HUES6 (cell line): Measurements from ENCODE around the gene SNX11.
"Not testable (repeated sequence)": the region's sequence is repeated elsewhere in the genome, so short reads cannot be mapped to it uniquely, and the experiment has no call there.

Experiments
- H3K27ac ChIP-seq: 2 replicates; pipeline ENCODE4 v1.7.0; 2013; ENCODE audit warnings: low read depth, mild to moderate bottlenecking, low read length, inconsistent platforms
- H3K27me3 ChIP-seq: 2 replicates; pipeline ENCODE4 v1.6.1; 2013; ENCODE audit warnings: low read length; ENCODE audit not compliant: control insufficient read depth, insufficient read depth
- H3K36me3 ChIP-seq: 2 replicates; pipeline ENCODE4 v1.6.1; 2013; ENCODE audit warnings: low read length; ENCODE audit not compliant: control insufficient read depth, insufficient read depth
- H3K4me1 ChIP-seq: 2 replicates; pipeline ENCODE4 v1.6.1; 2013; ENCODE audit warnings: low read length; ENCODE audit not compliant: control insufficient read depth, insufficient read depth
- H3K4me3 ChIP-seq: 2 replicates; pipeline ENCODE4 v1.5.1; 2013; ENCODE audit warnings: low read depth, low read length
- H3K9ac ChIP-seq: one replicate; pipeline ENCODE4 v1.6.1; 2013; ENCODE audit warnings: mild to moderate bottlenecking, low read length
- H3K9me3 ChIP-seq: 2 replicates; pipeline ENCODE4 v1.6.1; 2013; ENCODE audit warnings: low read depth, low read length; ENCODE audit not compliant: control insufficient read depth, insufficient read depth

The SNX11 gene

DNA sequence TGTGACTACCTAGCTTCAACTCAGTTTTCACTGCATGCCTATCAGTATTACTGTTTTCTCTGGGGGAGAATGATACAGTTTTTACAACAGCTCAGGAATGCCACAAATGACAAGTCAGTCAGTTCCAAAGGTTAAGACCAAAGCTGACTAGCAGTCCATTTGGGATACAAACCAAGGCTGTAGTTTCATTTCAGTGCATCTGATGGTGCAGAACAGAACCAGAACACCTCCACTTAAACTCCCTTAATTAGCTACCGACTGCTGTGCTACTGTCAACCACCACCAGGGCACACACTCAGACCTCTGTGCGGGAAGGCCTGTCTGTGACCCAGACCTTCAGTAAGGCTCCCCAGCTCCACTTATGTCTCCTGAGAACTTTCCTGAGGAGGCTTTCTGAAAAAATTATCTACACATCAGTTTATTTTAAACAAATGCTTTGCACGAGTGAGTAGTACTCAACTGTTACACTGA, 39.0 kb upstream of the SNX11 start:
- H3K9ac ChIP-seq, result no peak overlapping the region
- H3K27me3 ChIP-seq, result no peaks in the 10 kb centered on the region
- H3K9me3 ChIP-seq, result no peaks in the 10 kb centered on the region
- no peak overlapping the region for H3K27ac ChIP-seq
- H3K4me1 ChIP-seq, result peaks cover 9% of the 10 kb centered on the region
- H3K4me3 ChIP-seq, result no peak overlapping the region
- H3K36me3 ChIP-seq, result peaks cover 83% of the 10 kb centered on the region

DNA sequence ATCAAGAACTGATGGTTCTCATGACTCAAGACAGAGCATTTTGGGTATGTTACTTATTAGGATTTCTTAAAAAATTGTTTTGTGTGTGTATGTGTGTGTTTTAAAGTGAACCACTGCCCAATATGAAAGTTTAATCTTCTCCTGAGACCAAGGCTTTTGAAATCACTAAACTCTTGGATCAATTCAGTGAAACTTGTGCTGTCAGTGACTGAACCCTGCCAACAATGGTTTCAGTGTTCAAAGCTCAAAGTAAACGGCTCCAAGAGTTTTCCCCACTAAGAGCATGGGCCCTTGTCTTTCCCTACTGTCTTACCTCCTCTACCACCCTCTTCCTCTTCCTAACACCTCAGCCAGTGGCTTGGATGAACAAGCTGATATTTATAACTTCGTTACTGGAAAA, 37.4 kb upstream of the SNX11 start:
- Histone ChIP-seq H3K9me3 (no peaks in the 10 kb centered on the region), H3K9ac (no peak overlapping the region), H3K27me3 (no peaks in the 10 kb centered on the region), H3K36me3 (peaks cover 82% of the 10 kb centered on the region), H3K27ac (no peak overlapping the region), H3K4me1 (peaks cover 9% of the 10 kb centered on the region), H3K4me3 (no peak overlapping the region)

DNA sequence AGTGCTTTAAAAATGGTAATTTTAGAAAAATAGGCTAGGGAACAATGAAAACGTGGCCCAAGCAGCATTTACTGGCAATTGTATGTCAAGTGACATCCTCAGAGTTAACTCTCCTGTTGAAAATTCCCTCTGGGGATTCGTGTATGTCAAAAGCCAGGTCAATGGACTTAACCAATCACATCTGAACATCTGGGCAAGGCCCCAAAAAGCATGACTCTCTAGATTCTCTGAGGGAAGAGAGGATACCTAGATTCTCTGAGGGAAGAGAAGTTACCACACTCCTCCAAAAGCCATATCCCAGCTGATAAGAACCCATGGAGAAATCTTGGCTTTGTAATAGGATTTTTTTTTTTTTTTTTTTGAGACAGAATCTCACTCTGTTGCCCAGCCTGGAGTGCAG, 35.9 kb upstream of the SNX11 start:
- Histone ChIP-seq H3K27ac (no peak overlapping the region), H3K4me3 (no peak overlapping the region), H3K27me3 (no peaks in the 10 kb centered on the region), H3K9ac (no peak overlapping the region), H3K4me1 (peaks cover 1% of the 10 kb centered on the region; the same call in 1 of the 2 replicates), H3K9me3 (no peaks in the 10 kb centered on the region), H3K36me3 (peaks cover 84% of the 10 kb centered on the region)

DNA sequence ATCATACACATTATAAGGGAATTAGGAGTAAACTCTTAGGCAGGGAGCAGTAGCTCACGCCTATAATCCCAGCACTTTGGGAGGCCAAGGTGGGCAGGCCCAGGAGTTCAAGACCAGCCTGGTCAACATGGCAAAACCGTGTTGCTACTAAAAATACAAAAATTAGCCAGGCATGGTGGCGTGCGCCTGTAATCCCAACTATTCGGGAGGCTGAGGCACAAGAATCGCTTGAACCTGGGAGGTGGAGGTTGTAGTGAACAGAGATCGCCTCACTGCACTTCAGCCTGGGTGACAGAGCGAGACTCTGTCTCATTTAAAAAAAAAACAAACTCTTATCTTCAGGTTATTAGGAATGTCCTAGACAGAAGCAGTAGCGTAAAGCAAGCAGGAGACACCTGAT, 34.8 kb upstream of the SNX11 start:
- H3K27ac ChIP-seq, H3K4me1 ChIP-seq, H3K9ac ChIP-seq, H3K4me3 ChIP-seq, H3K9me3 ChIP-seq, H3K27me3 ChIP-seq: not testable (repeated sequence)
- peaks cover 78% of the 10 kb centered on the region for H3K36me3 ChIP-seq

DNA sequence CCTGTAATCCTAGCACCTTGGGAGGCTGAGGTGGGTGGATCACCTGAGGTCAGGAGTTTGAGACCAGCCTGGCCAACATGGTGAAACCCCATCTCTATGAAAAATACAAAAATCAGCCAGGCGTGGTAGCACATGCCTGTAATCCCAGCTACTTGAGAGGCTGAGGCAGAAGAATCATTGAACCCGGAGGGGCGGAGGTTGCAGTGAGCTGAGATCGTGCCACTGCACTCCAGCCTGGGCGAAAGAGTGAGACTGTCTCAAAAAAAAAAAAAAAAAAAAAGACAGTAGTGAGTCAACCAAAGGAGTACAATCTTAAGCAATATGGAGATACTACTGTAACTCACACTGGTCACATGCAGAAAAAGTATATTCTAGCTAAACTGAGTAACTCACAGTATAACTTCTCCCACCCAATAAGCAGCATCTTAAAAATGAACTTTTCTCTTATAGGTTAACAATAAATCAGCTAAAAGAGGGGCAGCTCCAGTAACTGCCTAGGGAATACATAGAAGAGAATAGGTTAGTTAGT, 33.9 kb upstream of the SNX11 start:
- H3K4me1 ChIP-seq, H3K4me3 ChIP-seq, H3K27ac ChIP-seq, H3K9me3 ChIP-seq, H3K9ac ChIP-seq, H3K27me3 ChIP-seq: not testable (repeated sequence)
- H3K36me3 ChIP-seq, result peaks cover 72% of the 10 kb centered on the region

DNA sequence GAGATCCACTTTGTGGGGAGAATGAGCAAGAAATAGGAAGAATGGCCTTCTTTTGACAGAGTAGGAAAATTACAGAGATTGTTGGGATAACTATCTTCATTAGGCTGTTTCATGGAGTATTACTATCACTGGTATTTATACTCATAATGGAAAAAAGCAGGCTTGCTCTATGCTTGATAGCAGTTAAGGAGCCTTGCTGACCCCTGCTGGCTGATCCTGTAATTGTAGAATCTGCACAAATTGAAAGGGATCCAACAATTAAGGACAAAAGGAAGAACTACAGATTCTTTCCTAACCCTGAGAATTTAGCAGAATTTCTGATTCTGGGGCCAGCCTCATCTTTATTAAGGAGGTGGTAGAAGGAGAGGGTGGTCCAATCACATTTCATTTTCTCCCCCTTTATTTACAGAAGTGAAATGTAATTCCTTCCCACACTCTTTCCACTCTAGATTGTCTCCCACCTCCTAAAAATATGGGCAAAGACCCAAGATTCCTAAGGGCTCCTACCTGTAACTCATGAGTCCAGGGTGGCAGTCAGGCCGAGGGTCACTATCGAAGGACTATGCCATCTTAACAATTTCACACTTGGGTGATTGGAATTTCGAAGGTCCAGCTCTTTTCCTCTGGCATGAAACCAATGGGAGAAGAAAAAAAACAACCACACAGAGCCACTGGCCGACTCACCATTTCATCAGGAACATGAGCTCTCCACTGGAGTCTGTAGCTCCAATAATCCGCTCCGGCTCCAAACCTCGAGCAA, 33.1 kb upstream of the SNX11 start:
- H3K27ac ChIP-seq, result no peak overlapping the region
- no peak overlapping the region for H3K4me3 ChIP-seq
- no peak overlapping the region for H3K9ac ChIP-seq
- no peaks in the 10 kb centered on the region for H3K4me1 ChIP-seq
- H3K27me3 ChIP-seq, result no peaks in the 10 kb centered on the region
- peaks cover 68% of the 10 kb centered on the region for H3K36me3 ChIP-seq
- no peaks in the 10 kb centered on the region for H3K9me3 ChIP-seq

DNA sequence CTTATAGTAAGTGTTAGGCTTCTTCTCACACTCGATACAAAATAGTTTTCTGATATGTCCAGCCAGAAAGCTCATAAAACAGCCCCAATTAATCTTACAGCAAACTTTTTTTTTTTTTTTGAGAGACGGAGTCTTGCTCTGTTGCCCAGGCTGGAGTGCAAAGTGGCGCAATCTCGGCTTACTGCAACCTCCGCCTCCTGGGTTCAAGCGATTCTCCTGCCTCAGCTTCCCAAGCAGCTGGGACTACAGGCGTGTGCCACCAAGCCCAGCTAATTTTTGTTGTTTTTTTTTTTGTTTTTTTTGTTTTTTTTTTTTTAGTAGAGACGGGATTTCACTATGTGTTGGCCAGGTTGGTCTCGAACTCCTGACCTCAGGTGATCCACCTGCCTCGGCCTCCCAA, 30.4 kb upstream of the SNX11 start:
- H3K4me3 ChIP-seq, H3K4me1 ChIP-seq, H3K9ac ChIP-seq, H3K27ac ChIP-seq, H3K9me3 ChIP-seq, H3K27me3 ChIP-seq: not testable (repeated sequence)
- H3K36me3 ChIP-seq, result peaks cover 43% of the 10 kb centered on the region

DNA sequence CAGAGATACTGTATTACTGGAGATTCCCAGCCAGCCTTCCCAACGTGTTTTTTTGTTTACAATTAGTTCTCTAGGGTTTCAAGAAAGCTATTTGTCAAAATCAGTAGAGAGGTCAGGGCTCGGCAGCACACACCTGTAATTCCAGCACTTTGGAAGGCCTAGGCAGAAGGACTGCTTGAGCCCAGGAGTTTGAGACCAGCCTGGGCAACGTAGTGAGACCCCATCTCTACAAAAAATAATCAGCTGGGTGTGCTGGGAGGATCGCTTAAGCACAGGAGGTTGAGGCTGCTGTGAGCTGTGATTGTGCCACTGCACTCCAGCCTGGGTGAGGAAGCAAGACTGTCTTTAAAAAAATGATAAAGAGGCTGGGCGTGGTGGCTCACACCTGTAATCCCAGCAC, 25.7 kb upstream of the SNX11 start:
- Histone ChIP-seq H3K9me3 (no peaks in the 10 kb centered on the region), H3K27ac (no peak overlapping the region), H3K4me3 (no peak overlapping the region), H3K4me1 (peaks cover 8% of the 10 kb centered on the region), H3K36me3 (peaks cover 2% of the 10 kb centered on the region), H3K9ac (no peak overlapping the region), H3K27me3 (no peaks in the 10 kb centered on the region)

DNA sequence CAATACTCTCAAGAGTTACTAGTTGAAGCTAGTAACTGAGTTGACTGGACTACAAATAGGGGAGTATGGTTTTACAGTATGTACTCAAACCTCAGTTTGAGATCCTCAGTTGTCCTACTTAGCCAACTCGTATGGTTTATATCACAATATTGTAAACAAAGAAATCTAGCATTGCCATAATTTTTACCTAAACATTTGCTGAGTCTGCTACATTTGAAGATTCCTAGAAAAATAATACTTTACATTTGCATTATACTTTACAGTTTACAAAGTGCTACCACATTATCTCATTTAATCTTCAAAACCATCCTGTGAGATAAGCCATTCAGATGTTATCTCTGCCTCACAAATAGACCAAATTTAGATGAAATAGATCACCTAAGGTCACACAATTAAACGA, 22.6 kb upstream of the SNX11 start:
- no peaks in the 10 kb centered on the region for H3K36me3 ChIP-seq
- H3K27me3 ChIP-seq, result no peaks in the 10 kb centered on the region
- H3K9me3 ChIP-seq, result no peaks in the 10 kb centered on the region
- H3K4me3 ChIP-seq, result no peak overlapping the region
- H3K27ac ChIP-seq, result 0 out of 2 replicates have a peak overlapping the region, but pooled peaks have one; percentile 18
- H3K4me1 ChIP-seq, result peaks cover 8% of the 10 kb centered on the region
- H3K9ac ChIP-seq, result no peak overlapping the region

DNA sequence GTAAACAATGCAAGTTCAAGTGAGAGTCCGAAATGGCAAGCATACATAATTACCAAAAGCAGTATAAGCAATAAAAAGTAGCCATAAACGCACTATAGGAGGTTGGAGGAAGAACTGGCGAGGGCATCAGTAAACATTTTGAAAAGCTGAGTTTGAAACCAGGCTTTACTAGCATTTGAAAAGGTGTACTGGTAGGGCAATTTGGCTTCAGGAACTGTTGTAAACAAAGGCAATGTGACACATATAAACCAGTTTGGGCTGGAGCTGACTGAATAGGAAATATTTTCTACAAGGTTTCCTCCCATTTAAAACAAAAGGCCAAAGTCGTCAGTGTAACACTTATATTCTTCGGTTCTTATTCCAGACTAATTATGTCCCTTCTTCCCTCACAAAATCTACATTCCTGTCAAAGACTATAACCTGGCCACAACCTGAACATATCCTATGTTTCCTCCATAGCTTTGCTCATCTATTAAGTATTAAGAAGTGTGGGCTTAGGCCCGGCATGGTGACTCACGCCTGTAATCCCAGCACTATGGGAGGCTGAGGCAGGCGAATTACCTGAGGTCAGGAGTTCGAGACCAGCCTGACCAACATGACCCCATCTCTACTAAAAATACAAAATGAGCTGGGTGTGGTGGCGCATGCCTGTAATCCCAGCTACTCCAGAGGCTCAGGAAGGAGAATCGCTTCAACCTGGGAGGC, 14.1 kb upstream of the SNX11 start:
- no peaks in the 10 kb centered on the region for H3K27me3 ChIP-seq
- no peak overlapping the region for H3K9ac ChIP-seq
- peaks cover 4% of the 10 kb centered on the region for H3K36me3 ChIP-seq
- H3K27ac ChIP-seq, result no peak overlapping the region
- H3K9me3 ChIP-seq, result no peaks in the 10 kb centered on the region
- peaks cover 9% of the 10 kb centered on the region; the same call in 1 of the 2 replicates for H3K4me1 ChIP-seq
- no peak overlapping the region for H3K4me3 ChIP-seq

DNA sequence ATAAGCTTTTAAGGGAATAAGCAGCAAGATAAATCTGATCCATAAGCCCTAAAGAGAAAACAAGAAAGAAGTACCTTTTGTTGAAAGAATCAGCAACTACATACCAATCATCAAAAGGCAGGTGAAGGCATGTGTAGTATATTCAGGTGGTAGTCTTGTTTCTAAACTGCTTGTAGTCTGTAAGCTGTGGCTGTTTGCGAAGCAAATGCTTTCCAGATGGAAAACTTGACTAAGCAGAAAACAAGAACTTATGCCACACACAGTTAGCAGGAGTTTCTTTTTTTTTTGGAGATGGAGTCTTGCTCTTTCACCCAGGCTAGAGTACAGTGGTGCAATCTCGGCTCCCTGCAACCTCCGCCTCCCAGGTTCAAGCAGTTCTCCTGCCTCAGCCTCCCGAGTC, 12.0 kb upstream of the SNX11 start:
- H3K27me3 ChIP-seq, result no peaks in the 10 kb centered on the region
- peaks cover 12% of the 10 kb centered on the region; the same call in 1 of the 2 replicates for H3K4me1 ChIP-seq
- no peak overlapping the region for H3K27ac ChIP-seq
- H3K36me3 ChIP-seq, result peaks cover 4% of the 10 kb centered on the region
- no peak overlapping the region for H3K4me3 ChIP-seq
- no peak overlapping the region for H3K9ac ChIP-seq
- no peaks in the 10 kb centered on the region for H3K9me3 ChIP-seq
